Nephron progenitor cell (in vitro differentiated cells): Measurements from ENCODE around the gene SART3.
A peak's percentile ranks its signal among the peaks of the same experiment; 100 is the strongest.

Experiments used
- DNase-seq: peaks from one replicate; pipeline ENCODE4 v3.0.0; 2021
- H3K27ac Mint-ChIP-seq: 2 replicates; pipeline ENCODE4 v1.8.0; 2021; ENCODE audit warnings: mild to moderate bottlenecking, moderate library complexity, mixed read lengths
- H3K27me3 Mint-ChIP-seq: 2 replicates; pipeline ENCODE4 v1.8.0; 2021; ENCODE audit warnings: mild to moderate bottlenecking, low read depth, mixed read lengths; ENCODE audit not compliant: poor library complexity
- H3K36me3 Mint-ChIP-seq: 2 replicates; pipeline ENCODE4 v1.8.0; 2021; ENCODE audit warnings: low read depth, mixed read lengths
- H3K4me1 Mint-ChIP-seq: 2 replicates; pipeline ENCODE4 v1.8.0; 2021; ENCODE audit warnings: mixed read lengths
- H3K4me3 Mint-ChIP-seq: 2 replicates; pipeline ENCODE4 v1.8.0; 2021; ENCODE audit warnings: mild to moderate bottlenecking, moderate library complexity, mixed read lengths
- H3K9me3 Mint-ChIP-seq: 2 replicates; pipeline ENCODE4 v1.8.0; 2021; ENCODE audit warnings: mild to moderate bottlenecking, moderate library complexity, mixed read lengths
- TF ChIP-seq, protein P1 (sequence below): fragments of 200-600 bp; sonication (generic); IDR thresholded peaks from 2 replicates; pipeline ENCODE4 v1.5.0; 2021; ENCODE audit warnings: antibody characterized with exemption

SART3 gene

DNA sequence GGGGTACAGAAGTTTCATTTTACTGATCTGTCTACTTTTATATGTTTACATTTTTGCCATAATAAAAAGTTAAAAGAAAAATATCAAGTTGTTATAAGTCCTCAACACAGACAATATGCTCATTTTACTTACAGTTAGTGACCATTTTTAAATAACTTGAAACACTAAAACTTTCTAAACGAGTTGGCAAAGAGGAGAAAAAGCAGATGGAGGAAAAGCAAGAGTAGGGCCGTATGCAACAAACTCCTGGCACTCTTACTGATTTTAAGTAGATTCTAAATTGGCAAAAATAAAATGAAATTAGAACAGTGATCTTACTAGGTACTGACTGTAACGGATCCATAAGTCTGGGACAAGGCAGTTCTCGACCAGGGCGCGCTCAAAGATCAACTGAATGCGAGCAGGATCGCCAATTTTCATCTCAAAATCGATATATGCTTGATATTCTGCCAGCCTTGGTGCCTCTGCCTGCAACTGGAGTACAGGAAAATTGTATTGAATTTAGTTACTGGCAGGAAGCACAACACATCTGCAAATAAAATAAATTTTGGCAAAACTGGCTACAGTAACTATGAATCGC, 22.3 kb downstream of the SART3 start:
- Mint-ChIP-seq H3K9me3 (no peaks in the 10 kb centered on the region), H3K4me3 (no peak overlapping the region), H3K36me3 (peaks cover 67% of the 10 kb centered on the region), H3K27me3 (no peaks in the 10 kb centered on the region), H3K27ac (peak overlapping the region; percentile 58), H3K4me1 (no peaks in the 10 kb centered on the region)
- DNase-seq: no peak
- TF ChIP-seq, protein P1, sequence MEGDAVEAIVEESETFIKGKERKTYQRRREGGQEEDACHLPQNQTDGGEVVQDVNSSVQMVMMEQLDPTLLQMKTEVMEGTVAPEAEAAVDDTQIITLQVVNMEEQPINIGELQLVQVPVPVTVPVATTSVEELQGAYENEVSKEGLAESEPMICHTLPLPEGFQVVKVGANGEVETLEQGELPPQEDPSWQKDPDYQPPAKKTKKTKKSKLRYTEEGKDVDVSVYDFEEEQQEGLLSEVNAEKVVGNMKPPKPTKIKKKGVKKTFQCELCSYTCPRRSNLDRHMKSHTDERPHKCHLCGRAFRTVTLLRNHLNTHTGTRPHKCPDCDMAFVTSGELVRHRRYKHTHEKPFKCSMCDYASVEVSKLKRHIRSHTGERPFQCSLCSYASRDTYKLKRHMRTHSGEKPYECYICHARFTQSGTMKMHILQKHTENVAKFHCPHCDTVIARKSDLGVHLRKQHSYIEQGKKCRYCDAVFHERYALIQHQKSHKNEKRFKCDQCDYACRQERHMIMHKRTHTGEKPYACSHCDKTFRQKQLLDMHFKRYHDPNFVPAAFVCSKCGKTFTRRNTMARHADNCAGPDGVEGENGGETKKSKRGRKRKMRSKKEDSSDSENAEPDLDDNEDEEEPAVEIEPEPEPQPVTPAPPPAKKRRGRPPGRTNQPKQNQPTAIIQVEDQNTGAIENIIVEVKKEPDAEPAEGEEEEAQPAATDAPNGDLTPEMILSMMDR: no peak

DNA sequence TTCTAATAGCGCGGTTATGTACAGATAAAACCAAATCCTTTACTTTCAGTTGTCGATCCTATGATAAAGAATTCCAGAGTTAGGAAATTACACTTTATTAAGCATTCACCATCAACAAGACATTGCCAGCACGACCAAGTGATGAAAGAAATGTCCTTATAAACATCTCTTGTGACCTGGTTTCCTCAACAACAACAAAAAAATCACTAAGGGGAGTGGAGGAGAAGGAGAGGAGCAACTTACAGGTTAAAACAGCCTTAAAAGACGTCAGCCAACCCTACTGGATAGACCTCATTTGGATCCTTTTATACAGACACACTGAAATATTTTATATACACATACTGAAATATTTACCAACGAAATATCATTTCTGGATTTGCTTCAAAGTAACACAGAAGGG, 22.8 kb downstream of the SART3 start:
- Mint-ChIP-seq H3K4me1 (no peaks in the 10 kb centered on the region), H3K4me3 (no peak overlapping the region), H3K9me3 (no peaks in the 10 kb centered on the region), H3K27me3 (no peaks in the 10 kb centered on the region), H3K27ac (no peak overlapping the region), H3K36me3 (peaks cover 64% of the 10 kb centered on the region)
- TF ChIP-seq, protein P1: no peak
- no peak for DNase-seq

DNA sequence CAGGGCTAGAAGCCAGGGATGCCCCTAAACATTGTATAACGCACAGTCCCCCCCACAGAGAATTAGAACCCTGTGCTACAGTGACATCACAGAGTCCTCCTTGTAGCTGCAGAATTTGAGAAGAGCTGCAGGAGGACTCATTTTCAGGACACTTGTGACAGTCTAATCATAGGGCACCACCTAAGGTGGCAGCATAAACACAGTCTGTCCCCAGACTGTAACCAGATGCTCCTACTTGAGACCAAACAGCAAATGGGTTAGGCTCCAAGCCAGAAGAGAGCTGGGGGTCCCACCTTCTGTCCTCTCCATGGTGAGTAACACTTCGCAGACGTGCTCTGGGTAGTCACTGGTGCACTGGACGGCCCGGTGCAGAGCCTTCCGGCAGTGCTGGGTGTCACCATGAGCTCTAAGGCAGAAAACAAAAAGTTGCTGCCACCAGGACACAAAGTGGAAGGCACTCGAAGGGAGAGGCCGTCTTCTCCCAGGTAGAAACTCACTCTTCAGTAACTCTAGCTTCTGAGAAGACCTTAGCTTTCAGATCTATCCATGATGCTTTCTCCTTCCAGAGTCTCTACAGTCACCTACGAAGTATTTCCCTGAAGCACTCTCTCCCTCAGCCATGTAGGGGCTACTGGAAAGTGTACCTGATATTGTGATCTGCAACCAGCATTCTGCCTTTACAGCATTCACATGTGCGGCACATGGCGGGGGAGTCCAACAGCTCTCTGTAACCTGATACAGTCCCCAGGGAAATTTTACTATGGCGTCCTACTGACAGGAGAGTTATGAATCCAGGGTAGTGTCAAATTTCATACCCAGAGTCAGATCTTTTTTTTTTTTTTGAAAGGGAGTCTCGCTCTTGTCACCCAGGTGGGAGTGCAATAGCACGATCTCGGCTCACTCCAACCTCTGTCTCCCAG, 28.8 kb downstream of the SART3 start:
- TF ChIP-seq, protein P1: no peak
- Mint-ChIP-seq H3K36me3 (peaks cover 77% of the 10 kb centered on the region), H3K27me3 (no peaks in the 10 kb centered on the region), H3K4me1 (peaks cover 7% of the 10 kb centered on the region), H3K4me3 (no peak overlapping the region), H3K9me3 (no peaks in the 10 kb centered on the region), H3K27ac (peak overlapping the region; percentile 55)
- DNase-seq: peak; percentile 40

DNA sequence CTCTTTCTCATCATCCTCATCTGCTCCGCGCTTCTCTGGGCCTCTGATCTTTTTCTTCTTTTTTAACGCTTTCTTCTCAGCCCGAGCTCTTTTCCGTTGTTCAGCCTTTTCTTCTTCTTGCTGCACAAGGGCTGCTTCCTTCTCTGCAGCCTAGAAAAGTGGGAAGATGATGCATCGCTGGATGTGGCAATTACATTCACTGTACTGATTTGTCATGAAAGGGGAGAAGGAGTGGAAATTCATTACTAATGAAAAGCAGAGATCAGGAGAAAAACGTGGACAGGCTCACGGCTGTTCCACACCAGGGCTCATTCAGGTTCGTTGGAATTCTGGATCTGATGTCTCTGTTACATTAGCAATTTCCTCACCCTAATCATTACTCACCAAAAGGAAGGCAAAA, 30.8 kb downstream of the SART3 start:
- Mint-ChIP-seq H3K4me1 (peaks cover 7% of the 10 kb centered on the region), H3K27me3 (no peaks in the 10 kb centered on the region), H3K4me3 (no peak overlapping the region), H3K36me3 (peaks cover 75% of the 10 kb centered on the region), H3K27ac (no peak overlapping the region), H3K9me3 (no peaks in the 10 kb centered on the region)
- TF ChIP-seq, protein P1: no peak
- no peak for DNase-seq

DNA sequence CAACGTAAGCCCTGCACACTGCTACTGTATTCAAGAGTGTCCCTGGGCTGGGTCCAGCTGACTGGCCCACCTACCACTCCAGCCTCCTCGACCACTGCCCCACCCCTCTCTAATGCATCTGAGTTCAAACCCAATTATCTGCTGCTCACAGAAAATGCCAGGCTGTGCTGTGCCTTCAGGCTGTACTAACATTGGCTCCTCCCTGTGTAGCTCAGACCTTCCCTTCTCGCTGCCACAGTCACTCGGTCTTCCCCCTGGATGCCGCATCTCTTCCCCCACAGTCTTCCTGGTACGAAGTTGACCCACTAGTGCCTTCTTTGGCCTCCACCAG, 33.8 kb downstream of the SART3 start:
- Mint-ChIP-seq H3K4me1 (peaks cover under 1% of the 10 kb centered on the region), H3K9me3 (no peaks in the 10 kb centered on the region), H3K27ac (peak overlapping the region; percentile 48), H3K4me3 (no peak overlapping the region), H3K36me3 (peaks cover 76% of the 10 kb centered on the region), H3K27me3 (no peaks in the 10 kb centered on the region)
- DNase-seq: no peak
- TF ChIP-seq, protein P1: no peak
